Keratinocyte (primary cell): Measurements from ENCODE around the gene OSBPL10. TPM values are rescaled to one million over a fixed set of nuclear protein-coding genes. Genes with fewer than 3 reads are reported as not detected.

Experiments
- DNase-seq: peaks from one replicate; pipeline ENCODE4 v3.0.0-alpha.2; 2011; ENCODE audit warnings: low read depth, missing footprints, low spot score
- FAIRE-seq: peaks from 2 replicates; lab custom pipeline; 2011; peaks lifted over from hg19 to GRCh38; lab: Jason Lieb, UNC
- H2AFZ ChIP-seq: 2 replicates; pipeline ENCODE4 v1.6.0; 2012; ENCODE audit warnings: low read length, control low read depth, inconsistent platforms; ENCODE audit not compliant: control insufficient read depth
- H3K27ac ChIP-seq: 2 replicates; pipeline ENCODE4 v1.5.1; 2011; ENCODE audit warnings: low read length; ENCODE audit not compliant: control insufficient read depth, insufficient read depth
- H3K27me3 ChIP-seq: 3 replicates; pipeline ENCODE4 v1.6.0; 2011; ENCODE audit warnings: low read length; ENCODE audit not compliant: control insufficient read depth, insufficient read depth; ENCODE audit errors: extremely low read depth
- H3K36me3 ChIP-seq, 2 experiments: 2 replicates in 1 of 2; 3 replicates in 1 of 2; pipeline ENCODE4 v1.5.1; 2011; ENCODE audit warnings: low read length in 2 of 2, mild to moderate bottlenecking in 1 of 2; ENCODE audit not compliant: control insufficient read depth in 2 of 2, insufficient read depth in 2 of 2; ENCODE audit errors: extremely low read depth in 1 of 2
- H3K4me1 ChIP-seq: 3 replicates; pipeline ENCODE4 v1.5.1; 2011; ENCODE audit warnings: low read length; ENCODE audit not compliant: control insufficient read depth, insufficient read depth; ENCODE audit errors: extremely low read depth
- H3K4me2 ChIP-seq: 3 replicates; pipeline ENCODE4 v1.6.0; 2011; ENCODE audit warnings: low read depth, low read length; ENCODE audit not compliant: control insufficient read depth, insufficient read depth; ENCODE audit errors: extremely low read depth
- H3K4me3 ChIP-seq, 3 experiments: fragments of 200-600 bp in 1 of 3; sonication (generic) in 1 of 3; 2 replicates in 2 of 3; 3 replicates in 1 of 3; pipeline ENCODE4 v1.5.1; 2011 to 2016; ENCODE audit warnings: low read length in 3 of 3, mild to moderate bottlenecking in 3 of 3, control low read depth in 2 of 3, inconsistent platforms in 1 of 3, low read depth in 1 of 3, mixed read lengths in 1 of 3, mixed run types in 1 of 3, moderate library complexity in 1 of 3; ENCODE audit not compliant: control insufficient read depth in 2 of 3, insufficient read depth in 2 of 3; ENCODE audit errors: extremely low read depth in 1 of 3
- H3K79me2 ChIP-seq: 2 replicates; pipeline ENCODE4 v1.6.0; 2012; ENCODE audit warnings: low read length; ENCODE audit not compliant: control insufficient read depth, insufficient read depth
- H3K9ac ChIP-seq: 3 replicates; pipeline ENCODE4 v1.6.0; 2011; ENCODE audit warnings: low read length; ENCODE audit not compliant: control insufficient read depth, insufficient read depth; ENCODE audit errors: extremely low read depth
- H3K9me1 ChIP-seq: 3 replicates; pipeline ENCODE4 v1.6.0; 2011; ENCODE audit warnings: low read length; ENCODE audit not compliant: control insufficient read depth, insufficient read depth; ENCODE audit errors: extremely low read depth
- H3K9me3 ChIP-seq: 2 replicates; pipeline ENCODE4 v1.5.1; 2012; ENCODE audit warnings: low read depth, low read length; ENCODE audit not compliant: control insufficient read depth
- H4K20me1 ChIP-seq: 3 replicates; pipeline ENCODE4 v1.6.0; 2011; ENCODE audit warnings: low read length; ENCODE audit not compliant: control insufficient read depth, insufficient read depth; ENCODE audit errors: extremely low read depth
- CTCF ChIP-seq, 3 experiments: IDR thresholded peaks in 1 of 3; conservative IDR thresholded peaks in 1 of 3; optimal IDR thresholded peaks in 1 of 3; 2 replicates in 2 of 3; 3 replicates in 1 of 3; pipeline versions ENCODE3 to v1.5.1; 2011; ENCODE audit warnings: low read length in 3 of 3, mild to moderate bottlenecking in 3 of 3, moderate library complexity in 2 of 3, control low read depth in 1 of 3, inconsistent platforms in 1 of 3; ENCODE audit not compliant: insufficient read depth in 2 of 3; ENCODE audit errors: extremely low read depth in 1 of 3
- EZH2 ChIP-seq: IDR thresholded peaks from one replicate; pipeline ENCODE4 v1.6.1; 2012; ENCODE audit warnings: inconsistent platforms, mild to moderate bottlenecking, low read length, moderate library complexity
- dilution Hi-C: fragments of 300-500 bp; cut with MboI; formaldehyde crosslinking; loops from one replicate; pipeline ENCODE4 v1.7.0; 2020; ENCODE audit warnings: low sequenced_read_pairs; ENCODE audit not compliant: extremely low pct_ligation_motif_present
- polyA plus RNA-seq, 5 experiments: library from polyadenylated mRNA; depleted of rRNA in 3 of 5; stranded (reverse) in 3 of 5; stranded (forward) in 1 of 5; unstranded in 1 of 5; fragments of >200 nt; gene quantifications; 1 replicate in 1 of 5; 2 replicates in 3 of 5; 3 replicates in 1 of 5; pipeline versions ENCODE4 v1.2.1 to v1.2.3, GENCODE V29; 2011 to 2012; ENCODE audit warnings: missing spikeins in 2 of 5, low read depth in 1 of 5, low replicate concordance in 1 of 5

Gene OSBPL10
- polyA plus RNA-seq, 1 donor (not counting 4 experiments of a cell fraction or from before 2014, with no cell fraction given) = 50.1 TPM

GRCh38 chr3:32021155-32021554 lies 40.1 kb upstream of the OSBPL10 start:
- H3K9ac ChIP-seq = no peak overlapping the region
- H3K4me1 ChIP-seq = no peaks in the 10 kb centered on the region
- no peak for TF ChIP-seq EZH2
- H2AFZ ChIP-seq = no peak overlapping the region
- H3K4me3 ChIP-seq = no peak overlapping the region
- no peaks in the 10 kb centered on the region for H3K79me2 ChIP-seq
- no peaks in the 10 kb centered on the region for H3K27me3 ChIP-seq
- no peaks in the 10 kb centered on the region for H4K20me1 ChIP-seq
- no peak for DNase-seq
- dilution Hi-C loops = loop anchor here (25.0 kb wide), 1 partner anchor 116 kb away; no protein-coding TSS in a partner anchor
- H3K4me2 ChIP-seq = no peak overlapping the region
- no peak for FAIRE-seq
- no peak overlapping the region for H3K27ac ChIP-seq
- no peaks in the 10 kb centered on the region for H3K9me1 ChIP-seq
- no peaks in the 10 kb centered on the region for H3K36me3 ChIP-seq
- no peaks in the 10 kb centered on the region for H3K9me3 ChIP-seq

GRCh38 chr3:32018757-32019564 lies 37.9 kb upstream of the OSBPL10 start:
- Histone ChIP-seq H3K79me2 (no peaks in the 10 kb centered on the region), H3K9ac (no peak overlapping the region), H3K9me1 (no peaks in the 10 kb centered on the region), H3K4me3 (no peak overlapping the region), H3K27me3 (no peaks in the 10 kb centered on the region), H4K20me1 (no peaks in the 10 kb centered on the region), H2AFZ (no peak overlapping the region), H3K4me1 (no peaks in the 10 kb centered on the region), H3K4me2 (no peak overlapping the region), H3K27ac (no peak overlapping the region), H3K9me3 (no peaks in the 10 kb centered on the region), H3K36me3 (no peaks in the 10 kb centered on the region)
- TF ChIP-seq EZH2 (no peak), CTCF (optimal IDR thresholded peaks at IDR 0.05 in 1 of 3, IDR thresholded peaks at IDR 0.05 in 1 of 3, conservative IDR thresholded peaks at IDR 0.05 in 1 of 3; ENCODE audit: extremely low read depth in 1 of 3, insufficient read depth in 2 of 3, low read length in 3 of 3) (peak; percentile 58 to 67 (median 61))
- DNase-seq = no peak
- dilution Hi-C loops = loop anchor here (25.0 kb wide), 1 partner anchor 118 kb away; no protein-coding TSS in a partner anchor
- FAIRE-seq = no peak
